ENCODE data around the gene PRKAG2. TPM values are rescaled to one million over a fixed set of nuclear protein-coding genes. Genes with fewer than 3 reads are reported as not detected.

Gene PRKAG2
- total and polyA plus RNA-seq, 2 of the 8 experiments (the other 6 are each of a cell fraction or from before 2014, with no cell fraction given): 7.5 to 18.1 TPM

DNA sequence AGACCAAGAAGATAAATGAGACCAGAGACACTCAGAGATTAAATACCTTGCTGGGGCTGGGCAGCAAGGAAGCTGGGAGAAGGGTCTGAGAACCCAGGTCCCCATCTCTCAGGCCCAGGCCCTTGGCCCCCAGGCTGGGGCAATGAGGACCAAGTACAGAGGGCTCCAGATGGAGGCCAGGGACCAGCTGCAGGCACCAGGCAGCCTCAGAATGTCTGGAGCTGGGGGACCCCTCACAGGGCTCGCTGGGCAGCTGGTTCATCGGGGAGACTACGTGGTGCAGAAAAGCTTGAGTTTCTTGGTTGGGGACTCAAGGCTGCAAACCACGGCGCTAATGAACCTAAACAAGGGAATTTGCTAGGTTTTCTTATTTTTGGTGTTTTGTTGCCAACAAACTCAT, 75.6 kb downstream of the PRKAG2 start (continued):
- TF ChIP-seq, protein P1, sequence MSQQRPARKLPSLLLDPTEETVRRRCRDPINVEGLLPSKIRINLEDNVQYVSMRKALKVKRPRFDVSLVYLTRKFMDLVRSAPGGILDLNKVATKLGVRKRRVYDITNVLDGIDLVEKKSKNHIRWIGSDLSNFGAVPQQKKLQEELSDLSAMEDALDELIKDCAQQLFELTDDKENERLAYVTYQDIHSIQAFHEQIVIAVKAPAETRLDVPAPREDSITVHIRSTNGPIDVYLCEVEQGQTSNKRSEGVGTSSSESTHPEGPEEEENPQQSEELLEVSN (IDR thresholded peaks at IDR 0.05): no peak
- TF ChIP-seq SUZ12 (IDR thresholded peaks at IDR 0.05; ENCODE audit: low read length): no peak
- no peak for TF ChIP-seq TCF12 (IDR thresholded peaks at IDR 0.05; ENCODE audit: low read depth, low read length)
- TF ChIP-seq SIN3A (conservative IDR thresholded peaks at IDR 0.05 in 1 of 2, IDR thresholded peaks at IDR 0.05 in 1 of 2; ENCODE audit: low read depth in 1 of 2, low read length in 2 of 2): no peak
- no peak for TF ChIP-seq TAF7 (optimal IDR thresholded peaks at IDR 0.05; ENCODE audit: borderline replicate concordance, low read depth, low read length)
- no peak for TF ChIP-seq ASH2L (IDR thresholded peaks at IDR 0.05; ENCODE audit: low read length)

Data from H1 (cell line).